GM19099 (cell line): ENCODE measurements around the gene KCNH4.

Source experiments
- POLR2A ChIP-seq: IDR thresholded peaks from 3 replicates; pipeline ENCODE4 v1.6.1; 2011; ENCODE audit warnings: low read depth; ENCODE audit not compliant: insufficient read length; ENCODE audit errors: extremely low read depth

KCNH4 gene

DNA sequence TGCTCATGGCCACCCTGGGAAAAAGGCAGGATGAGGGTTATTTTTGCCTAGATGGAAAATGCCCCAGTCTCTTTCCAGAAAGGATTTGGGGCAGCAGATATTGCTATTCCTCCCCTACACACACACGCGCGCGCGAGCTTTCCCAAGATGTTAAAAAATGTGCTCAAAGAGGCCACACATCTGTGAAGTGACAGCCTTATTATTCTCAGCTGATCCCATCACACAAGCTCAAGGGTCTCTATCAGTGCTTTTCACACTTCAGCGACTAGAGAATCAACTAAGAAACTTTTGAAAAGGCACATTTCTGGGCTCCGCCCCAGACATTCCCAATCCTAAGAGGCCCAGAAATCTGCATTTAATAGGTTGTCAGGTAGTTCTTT is 20.4 kb downstream of the KCNH4 start:
- TF ChIP-seq POLR2A = no peak

GRCh38 chr17:42159796-42160530 is 21.0 kb downstream of the KCNH4 start:
- TF ChIP-seq POLR2A = no peak

GRCh38 chr17:42155614-42156045 is 25.3 kb downstream of the KCNH4 start:
- TF ChIP-seq POLR2A = no peak

- TF ChIP-seq POLR2A = no peak
Measured at GRCh38 chr17:42153919-42154742, 26.8 kb downstream of the KCNH4 start.

- no peak for TF ChIP-seq POLR2A
Measured at GRCh38 chr17:42146911-42147607, 33.9 kb downstream of the KCNH4 start.

GRCh38 chr17:42142371-42142896 is 38.5 kb downstream of the KCNH4 start:
- no peak for TF ChIP-seq POLR2A

- no peak for TF ChIP-seq POLR2A
Measured at GRCh38 chr17:42141382-42141781, 39.6 kb downstream of the KCNH4 start.

DNA sequence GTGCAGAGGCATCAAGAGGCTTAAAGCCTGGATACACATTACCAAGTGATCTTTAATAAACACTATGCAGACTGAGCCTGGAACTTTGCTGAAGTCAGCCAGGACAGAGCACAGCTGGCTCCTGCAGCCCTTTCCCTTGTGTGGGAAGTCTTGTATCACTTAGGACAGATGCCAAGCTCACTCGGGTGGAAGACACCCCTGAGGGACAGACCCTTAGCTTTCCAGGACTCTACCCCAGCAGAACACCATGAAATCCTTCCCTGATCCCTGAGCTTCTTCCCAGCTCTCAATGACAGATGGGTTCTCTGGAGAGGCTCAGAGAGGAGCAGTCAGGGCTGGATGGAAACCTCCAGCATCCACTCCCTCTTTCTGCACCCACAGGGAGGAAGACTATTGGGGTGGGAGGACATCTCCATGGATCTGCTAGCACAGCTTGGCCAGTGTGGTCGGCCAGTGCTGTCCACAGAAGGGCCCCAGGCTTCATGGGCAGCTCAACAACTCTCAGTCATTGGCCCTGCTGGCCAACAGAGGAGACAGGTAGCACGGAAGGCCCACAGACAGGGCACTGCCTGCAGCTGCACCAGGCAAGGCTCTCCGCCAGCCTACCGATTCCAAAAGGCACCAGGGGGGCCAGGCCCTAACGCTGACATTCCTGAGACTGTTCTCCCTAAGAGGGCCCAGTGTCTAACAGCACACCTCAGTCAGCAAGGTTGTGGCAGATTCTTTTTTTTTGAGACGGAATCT is 42.0 kb downstream of the KCNH4 start:
- TF ChIP-seq POLR2A = no peak

DNA sequence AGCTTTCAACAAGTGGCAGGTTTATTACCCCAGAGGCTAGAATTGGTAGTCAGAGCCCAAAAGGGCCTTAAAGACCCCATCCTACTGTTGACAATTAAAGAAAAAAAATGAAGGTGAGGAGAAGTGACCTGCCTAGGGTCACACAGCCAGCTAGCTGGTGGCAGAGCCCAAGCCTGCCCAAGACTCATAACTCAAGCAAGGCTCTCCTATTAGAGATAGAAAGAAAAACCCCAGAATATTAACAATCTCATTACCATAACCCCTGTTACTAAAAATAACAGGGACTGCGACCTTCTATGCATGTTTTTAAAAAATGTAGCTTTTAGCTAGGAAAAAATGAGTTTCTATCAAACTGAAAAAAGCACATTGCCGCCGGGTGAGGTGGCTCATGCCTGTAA is 44.3 kb downstream of the KCNH4 start:
- no peak for TF ChIP-seq POLR2A

DNA sequence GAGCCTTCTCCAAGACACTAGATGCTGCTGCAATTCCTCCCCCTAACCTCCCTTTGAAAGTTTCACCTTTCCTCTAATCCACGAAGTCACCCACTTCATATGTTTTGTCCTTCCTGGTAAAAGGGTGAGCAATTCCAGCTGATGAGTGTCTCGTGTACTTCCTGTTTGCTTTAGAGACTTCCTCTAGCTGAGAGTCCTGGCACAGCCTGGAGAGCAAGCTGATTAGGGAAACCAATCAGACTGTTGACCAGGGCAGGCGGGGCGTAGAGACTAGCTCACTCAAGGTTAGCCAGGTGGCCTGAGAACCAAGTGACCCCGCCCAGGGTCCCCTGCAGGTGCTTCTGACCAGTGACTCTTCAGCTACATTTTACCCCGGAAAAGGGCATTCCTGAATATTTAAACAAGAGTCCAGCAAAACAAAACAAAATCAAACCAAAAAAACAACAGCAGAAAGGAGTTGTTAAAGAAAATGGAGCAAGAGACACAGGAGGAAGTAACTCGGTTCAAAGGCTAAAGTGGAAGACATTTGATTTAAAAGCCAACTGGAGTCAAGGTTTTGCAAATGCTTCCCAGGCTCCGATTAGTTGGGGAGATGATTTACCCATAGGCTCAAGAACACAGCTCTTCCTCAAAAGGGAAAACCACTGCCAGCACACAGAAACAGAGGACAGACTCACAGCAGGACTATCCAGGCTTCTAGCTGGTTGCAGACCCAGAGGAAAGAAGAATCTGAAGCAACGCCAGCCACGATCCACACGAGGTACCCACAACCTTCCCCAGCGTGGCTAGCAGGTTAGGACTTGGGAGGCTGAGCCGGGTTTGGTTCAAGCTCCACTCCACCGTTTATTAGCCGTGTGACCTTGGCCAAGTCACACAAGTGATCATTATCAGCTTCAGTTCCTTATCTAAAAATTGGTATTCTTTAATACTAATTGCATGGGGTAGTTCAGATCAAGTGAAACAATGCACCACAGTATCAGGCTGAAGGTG is 45.0 kb downstream of the KCNH4 start:
- no peak for TF ChIP-seq POLR2A

- no peak for TF ChIP-seq POLR2A
Measured at GRCh38 chr17:42135151-42135550, 45.8 kb downstream of the KCNH4 start.

DNA sequence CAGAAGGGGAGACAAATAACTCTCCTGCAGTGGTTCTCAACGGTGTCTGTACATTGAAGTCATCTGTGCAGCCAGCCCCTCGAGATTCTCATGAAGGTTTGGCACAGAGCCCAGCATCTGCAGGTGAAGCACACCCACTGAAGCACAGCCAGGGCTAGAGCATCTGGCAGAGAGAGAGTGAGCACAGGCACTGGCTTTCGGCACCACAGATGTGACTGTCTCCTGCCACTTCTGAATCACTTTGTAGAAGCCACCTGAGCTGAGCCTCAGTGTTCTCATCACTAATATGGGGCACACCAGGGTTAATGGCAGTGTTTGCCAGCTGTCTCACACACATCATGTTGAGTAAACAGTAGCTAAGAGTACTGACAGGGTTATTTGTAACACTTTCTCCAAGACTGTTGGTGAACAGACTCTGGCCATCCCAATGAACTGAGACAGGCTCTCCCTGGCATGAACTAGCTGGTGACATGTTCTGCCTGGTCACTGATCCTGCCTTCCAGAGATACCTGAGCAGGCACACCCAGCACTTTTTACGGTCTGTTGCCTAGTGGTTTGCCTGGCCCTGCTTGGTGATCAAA is 47.4 kb downstream of the KCNH4 start:
- TF ChIP-seq POLR2A = no peak

GRCh38 chr17:42132941-42133340 is 48.0 kb downstream of the KCNH4 start:
- TF ChIP-seq POLR2A = no peak
